PC-3 (cell line): ENCODE measurements around the gene TADA2B. TPM values are rescaled to one million over a fixed set of nuclear protein-coding genes. Genes with fewer than 3 reads are reported as not detected.

Experiments
- ATAC-seq: fragments of 200-7000 bp; cut with Tn5 transposase; 2 replicates; pipeline ENCODE4 v1.9.1; 2020; ENCODE audit warnings: mild to moderate bottlenecking, moderate library complexity
- BruUV-seq: library from RNA; stranded (reverse); fragments of 400-500 nt; replicated peaks from 2 replicates; lab custom pipeline; 2021; lab: Mats Ljungman, UMichigan
- CTCF ChIA-PET: fragments of 300-600 bp; sonication (Branson Sonifier 250); formaldehyde crosslinking; loops from one replicate; lab custom pipeline; 2022; ENCODE audit warnings: antibody characterized with exemption; lab: Charles Lee
- POLR2A ChIA-PET: fragments of 300-600 bp; sonication (Branson Sonifier 250); formaldehyde crosslinking; loops from one replicate; lab custom pipeline; 2022; ENCODE audit warnings: antibody characterized with exemption; ENCODE audit not compliant: unreplicated experiment; lab: Charles Lee
- DNase-seq: peaks from one replicate; pipeline ENCODE4 v3.0.0-alpha.2; 2015
- H2AFZ ChIP-seq: fragments of 300-600 bp; sonication (generic); 2 replicates; pipeline ENCODE4 v1.6.0; 2016; ENCODE audit warnings: antibody characterized with exemption, low read length
- H3F3A ChIP-seq: fragments of 300-600 bp; sonication (generic); one replicate; pipeline ENCODE4 v1.6.0; 2017; ENCODE audit warnings: antibody characterized with exemption, low read length, control low read depth, mild to moderate bottlenecking; ENCODE audit not compliant: unreplicated experiment
- H3K27ac ChIP-seq: fragments of 300-600 bp; sonication (generic); 2 replicates; pipeline ENCODE4 v1.5.1; 2016; ENCODE audit warnings: mild to moderate bottlenecking, low read length
- H3K27me3 ChIP-seq: fragments of 300-600 bp; sonication (generic); 2 replicates; pipeline ENCODE4 v1.6.1; 2016; ENCODE audit warnings: low read length, mixed read lengths
- H3K36me3 ChIP-seq: fragments of 300-600 bp; sonication (generic); 2 replicates; pipeline ENCODE4 v1.6.1; 2016; ENCODE audit warnings: low read depth, mixed run types, low read length, mixed read lengths
- H3K4me1 ChIP-seq: fragments of 300-600 bp; sonication (generic); 2 replicates; pipeline ENCODE4 v1.5.1; 2016; ENCODE audit warnings: low read length; ENCODE audit not compliant: insufficient read depth
- H3K4me2 ChIP-seq: fragments of 300-600 bp; sonication (generic); 2 replicates; pipeline ENCODE4 v1.6.0; 2016; ENCODE audit warnings: low read length
- H3K4me3 ChIP-seq: fragments of 300-600 bp; sonication (generic); 2 replicates; pipeline ENCODE4 v1.5.1; 2016; ENCODE audit warnings: mild to moderate bottlenecking, low read length, mixed read lengths
- H3K79me2 ChIP-seq: fragments of 300-600 bp; sonication (generic); 2 replicates; pipeline ENCODE4 v1.6.1; 2017; ENCODE audit warnings: low read length, mixed read lengths
- H3K9ac ChIP-seq: fragments of 300-600 bp; sonication (generic); 2 replicates; pipeline ENCODE4 v1.6.0; 2016; ENCODE audit warnings: mild to moderate bottlenecking, low read length
- H3K9me2 ChIP-seq: fragments of 300-600 bp; sonication (generic); replicated peaks from 2 replicates; pipeline ENCODE4 v1.6.1; 2016; ENCODE audit warnings: mixed run types, low read length, mixed read lengths
- H3K9me3 ChIP-seq: fragments of 300-600 bp; sonication (generic); 2 replicates; pipeline ENCODE4 v1.6.1; 2016; ENCODE audit warnings: low read length, mixed read lengths
- H4K20me1 ChIP-seq: fragments of 300-600 bp; sonication (generic); 2 replicates; pipeline ENCODE4 v1.6.1; 2016; ENCODE audit warnings: low read length, mixed read lengths
- EZH2 ChIP-seq: fragments of 300-600 bp; sonication (generic); IDR thresholded peaks from one replicate; pipeline ENCODE4 v1.6.1; 2017; ENCODE audit warnings: antibody characterized with exemption, mild to moderate bottlenecking, low read length; ENCODE audit not compliant: unreplicated experiment
- EZH2phosphoT487 ChIP-seq: fragments of 300-600 bp; sonication (generic); IDR thresholded peaks from 2 replicates; pipeline ENCODE4 v1.6.1; 2018; ENCODE audit warnings: mild to moderate bottlenecking, antibody characterized with exemption, low read length, borderline replicate concordance
- intact Hi-C: fragments of 100-400 bp; cut with micrococcal nuclease; formaldehyde crosslinking; loops from 2 replicates; pipeline ENCODE4 v1.9.0; 2023
- total RNA-seq: library from RNA; depleted of rRNA; stranded (reverse); fragments of >200 nt; gene quantifications from 2 replicates; pipeline ENCODE4 v1.2.3, GENCODE V29; 2014
- TF ChIP-seq, protein P1 (sequence below): fragments of 300-600 bp; sonication (generic); conservative IDR thresholded peaks from 2 replicates; pipeline ENCODE4 v1.5.1; 2017; ENCODE audit warnings: antibody characterized with exemption, low read depth, mild to moderate bottlenecking, low read length

The TADA2B gene
- total RNA-seq, 1 experiment from 2014 or later: 14.7 TPM

GRCh38 chr4:7075962-7076695 lies 33.0 kb downstream of the TADA2B start:
- H3K79me2 ChIP-seq: no peaks in the 10 kb centered on the region
- H3F3A ChIP-seq: no peaks in the 10 kb centered on the region
- peaks cover 8% of the 10 kb centered on the region for H3K4me1 ChIP-seq
- TF ChIP-seq EZH2 (no peak), EZH2phosphoT487 (no peak)
- TF ChIP-seq, protein P1, sequence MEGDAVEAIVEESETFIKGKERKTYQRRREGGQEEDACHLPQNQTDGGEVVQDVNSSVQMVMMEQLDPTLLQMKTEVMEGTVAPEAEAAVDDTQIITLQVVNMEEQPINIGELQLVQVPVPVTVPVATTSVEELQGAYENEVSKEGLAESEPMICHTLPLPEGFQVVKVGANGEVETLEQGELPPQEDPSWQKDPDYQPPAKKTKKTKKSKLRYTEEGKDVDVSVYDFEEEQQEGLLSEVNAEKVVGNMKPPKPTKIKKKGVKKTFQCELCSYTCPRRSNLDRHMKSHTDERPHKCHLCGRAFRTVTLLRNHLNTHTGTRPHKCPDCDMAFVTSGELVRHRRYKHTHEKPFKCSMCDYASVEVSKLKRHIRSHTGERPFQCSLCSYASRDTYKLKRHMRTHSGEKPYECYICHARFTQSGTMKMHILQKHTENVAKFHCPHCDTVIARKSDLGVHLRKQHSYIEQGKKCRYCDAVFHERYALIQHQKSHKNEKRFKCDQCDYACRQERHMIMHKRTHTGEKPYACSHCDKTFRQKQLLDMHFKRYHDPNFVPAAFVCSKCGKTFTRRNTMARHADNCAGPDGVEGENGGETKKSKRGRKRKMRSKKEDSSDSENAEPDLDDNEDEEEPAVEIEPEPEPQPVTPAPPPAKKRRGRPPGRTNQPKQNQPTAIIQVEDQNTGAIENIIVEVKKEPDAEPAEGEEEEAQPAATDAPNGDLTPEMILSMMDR: no peak
- ATAC-seq (no peak), DNase-seq (no peak)
- H3K4me2 ChIP-seq: no peak overlapping the region
- no TSS peak for BruUV-seq
- H3K4me3 ChIP-seq: no peak overlapping the region
- no peaks in the 10 kb centered on the region for H3K36me3 ChIP-seq
- H3K9ac ChIP-seq: no peak overlapping the region
- H2AFZ ChIP-seq: no peak overlapping the region
- intact Hi-C loops: no loop called here
- ChIA-PET CTCF (no interaction called here), POLR2A (no interaction called here)
- no peaks in the 10 kb centered on the region for H3K27me3 ChIP-seq
- no peaks in the 10 kb centered on the region for H3K9me3 ChIP-seq
- H4K20me1 ChIP-seq: no peaks in the 10 kb centered on the region
- H3K9me2 ChIP-seq: no peaks in the 10 kb centered on the region
- H3K27ac ChIP-seq: no peak overlapping the region

DNA sequence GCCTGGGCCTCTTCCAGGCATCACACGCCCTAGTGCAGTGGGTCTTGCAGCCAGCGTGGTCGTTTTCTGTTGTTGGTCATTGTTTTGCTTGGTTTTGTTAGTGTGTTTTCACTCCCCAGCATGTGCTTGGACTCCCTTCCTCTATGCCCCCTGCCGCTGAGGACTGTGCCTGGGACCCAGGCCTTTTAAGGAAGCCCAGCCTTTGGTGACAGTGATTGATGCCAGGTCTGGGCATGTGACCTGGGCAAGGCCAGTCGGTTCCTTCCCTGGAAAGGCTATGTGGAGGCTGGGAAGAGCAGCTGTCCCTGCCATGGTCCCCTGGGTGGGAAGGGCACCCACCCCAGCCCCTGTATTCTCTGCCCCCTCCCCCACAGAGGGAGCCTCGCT lies 33.5 kb downstream of the TADA2B start:
- no peaks in the 10 kb centered on the region for H3K27me3 ChIP-seq
- no peak overlapping the region for H3K4me2 ChIP-seq
- no TSS peak for BruUV-seq
- ATAC-seq: no peak
- intact Hi-C loops: no loop called here
- ChIA-PET POLR2A (no interaction called here), CTCF (no interaction called here)
- H2AFZ ChIP-seq: no peak overlapping the region
- H3K9me2 ChIP-seq: no peaks in the 10 kb centered on the region
- no peaks in the 10 kb centered on the region for H3K9me3 ChIP-seq
- H3K4me1 ChIP-seq: peaks cover 8% of the 10 kb centered on the region
- H3K27ac ChIP-seq: no peak overlapping the region
- H3F3A ChIP-seq: no peaks in the 10 kb centered on the region
- no peak for DNase-seq
- H3K9ac ChIP-seq: no peak overlapping the region
- H3K79me2 ChIP-seq: no peaks in the 10 kb centered on the region
- TF ChIP-seq EZH2: no peak
- TF ChIP-seq, protein P1: no peak
- TF ChIP-seq EZH2phosphoT487: no peak
- H3K36me3 ChIP-seq: no peaks in the 10 kb centered on the region
- no peaks in the 10 kb centered on the region for H4K20me1 ChIP-seq
- H3K4me3 ChIP-seq: no peak overlapping the region

DNA sequence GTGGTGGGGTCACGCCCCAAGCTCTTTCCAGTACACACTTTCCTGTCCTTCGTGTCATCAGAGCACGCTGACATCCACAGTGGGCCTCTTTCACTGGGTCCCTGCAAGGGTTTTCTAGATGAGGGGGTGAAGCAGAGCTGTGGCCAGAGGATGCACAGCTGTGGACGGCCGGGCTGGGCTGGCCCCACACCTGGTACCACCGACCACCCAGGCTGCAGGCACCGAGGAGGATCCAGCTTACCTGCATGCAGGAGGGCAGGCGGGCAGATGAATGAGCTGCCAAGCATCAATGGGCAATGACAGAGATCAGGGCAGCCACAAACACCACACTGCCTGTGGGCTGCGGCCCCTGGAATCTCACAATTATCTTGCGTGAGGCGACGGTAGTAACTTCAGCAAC lies 34.2 kb downstream of the TADA2B start:
- H3K4me2 ChIP-seq: no peak overlapping the region
- H3K9me2 ChIP-seq: no peaks in the 10 kb centered on the region
- no peak overlapping the region for H3K4me3 ChIP-seq
- ChIA-PET CTCF (no interaction called here), POLR2A (no interaction called here)
- H3K36me3 ChIP-seq: no peaks in the 10 kb centered on the region
- intact Hi-C loops: no loop called here
- no peak overlapping the region for H3K9ac ChIP-seq
- no peaks in the 10 kb centered on the region for H4K20me1 ChIP-seq
- BruUV-seq: no TSS peak
- H3K27ac ChIP-seq: no peak overlapping the region
- peaks cover 10% of the 10 kb centered on the region for H3K4me1 ChIP-seq
- H3K79me2 ChIP-seq: no peaks in the 10 kb centered on the region
- DNase-seq (no peak), ATAC-seq (no peak)
- no peaks in the 10 kb centered on the region for H3F3A ChIP-seq
- H3K27me3 ChIP-seq: no peaks in the 10 kb centered on the region
- H2AFZ ChIP-seq: no peak overlapping the region
- H3K9me3 ChIP-seq: no peaks in the 10 kb centered on the region
- TF ChIP-seq EZH2 (no peak), EZH2phosphoT487 (no peak)
- TF ChIP-seq, protein P1: no peak
